CD4-positive, alpha-beta T cell (primary cell): Measurements from ENCODE around the gene PDE4B. TPM values are rescaled to one million over a fixed set of nuclear protein-coding genes. Genes with fewer than 3 reads are reported as not detected.

ENCODE experiments used
- ATAC-seq: fragments of 200-7000 bp; cut with Tn5 transposase; one replicate; pipeline ENCODE4 v1.10.0; 2022; ENCODE audit warnings: mild to moderate bottlenecking; ENCODE audit not compliant: poor library complexity
- CTCF ChIA-PET: fragments of 350-600 bp; sonication (Branson Sonifier 250); formaldehyde crosslinking; loops from one replicate; lab custom pipeline; 2021; ENCODE audit warnings: antibody characterized with exemption, inconsistent platforms; lab: Charles Lee
- POLR2A ChIA-PET: fragments of 350-600 bp; sonication (Branson Sonifier 250); formaldehyde crosslinking; loops from one replicate; lab custom pipeline; 2021; ENCODE audit warnings: antibody characterized with exemption, inconsistent platforms; lab: Charles Lee
- DNase-seq, 14 experiments: peaks; one replicate each; pipeline ENCODE4 v3.0.0-alpha.2; 2013 to 2020; ENCODE audit warnings: mixed read lengths in 2 of 14
- H3K27ac ChIP-seq, 2 donors: one replicate each; pipeline versions ENCODE4 v1.5.1 to v1.7.0; 2013; ENCODE audit warnings: low read length in 2 of 2, low read depth in 1 of 2, mild to moderate bottlenecking in 1 of 2
- H3K27me3 ChIP-seq, 2 experiments: 1 replicate in 1 of 2; 2 replicates in 1 of 2; pipeline versions ENCODE4 v1.6.1 to v1.7.0; 2013; ENCODE audit warnings: low read length in 2 of 2, control low read depth in 1 of 2, mild to moderate bottlenecking in 1 of 2, moderate library complexity in 1 of 2; ENCODE audit not compliant: insufficient read depth in 2 of 2, control insufficient read depth in 1 of 2
- H3K36me3 ChIP-seq: one replicate; pipeline ENCODE4 v1.6.1; 2013; ENCODE audit warnings: low read length, control low read depth; ENCODE audit not compliant: insufficient read depth
- H3K4me1 ChIP-seq: one replicate; pipeline ENCODE4 v1.6.1; 2013; ENCODE audit warnings: low read length, control low read depth; ENCODE audit not compliant: insufficient read depth
- H3K4me3 ChIP-seq: one replicate; pipeline ENCODE4 v1.5.1; 2013; ENCODE audit warnings: mild to moderate bottlenecking, low read length, moderate library complexity
- H3K9me3 ChIP-seq, 2 experiments: 1 replicate in 1 of 2; 2 replicates in 1 of 2; pipeline versions ENCODE4 v1.6.1 to v1.7.0; 2013; ENCODE audit warnings: low read length in 2 of 2, mild to moderate bottlenecking in 2 of 2, control low read depth in 1 of 2, moderate library complexity in 1 of 2; ENCODE audit not compliant: control insufficient read depth in 1 of 2, insufficient read depth in 1 of 2
- H3K27ac Mint-ChIP-seq: one replicate; pipeline ENCODE4 v1.8.0; 2020; ENCODE audit warnings: mixed read lengths
- H3K27me3 Mint-ChIP-seq: one replicate; pipeline ENCODE4 v1.8.0; 2021; ENCODE audit warnings: mixed read lengths
- H3K36me3 Mint-ChIP-seq: one replicate; pipeline ENCODE4 v1.8.0; 2021; ENCODE audit warnings: low read depth, mixed read lengths
- H3K4me1 Mint-ChIP-seq: one replicate; pipeline ENCODE4 v1.8.0; 2021; ENCODE audit warnings: low read depth, mixed read lengths
- H3K4me3 Mint-ChIP-seq: one replicate; pipeline ENCODE4 v1.8.0; 2020; ENCODE audit warnings: mild to moderate bottlenecking, mixed read lengths
- H3K9me3 Mint-ChIP-seq: one replicate; pipeline ENCODE4 v1.8.0; 2020; ENCODE audit warnings: mixed read lengths
- CTCF ChIP-seq: fragments of 200-600 bp; IDR thresholded peaks from one replicate; pipeline ENCODE4 v1.8.0; 2022; ENCODE audit warnings: antibody characterized with exemption, mild to moderate bottlenecking
- intact Hi-C, 2 experiments: fragments of 100-400 bp; cut with DNase I in 1 of 2; cut with micrococcal nuclease in 1 of 2; formaldehyde crosslinking; loops; one replicate each; pipeline versions ENCODE4 v1.15.1 to v1.9.0; 2023 to 2025; cut with DNase I, micrococcal nuclease
- total RNA-seq, 174 experiments: library from RNA in 2 of 174; stranded (reverse) in 2 of 174; gene quantifications; one replicate each; pipeline ENCODE4 v1.2.3 and lab custom pipeline; 2021 to 2026

PDE4B gene
- total RNA-seq, 2 experiments from 2014 or later, result 155 to 159 TPM

DNA sequence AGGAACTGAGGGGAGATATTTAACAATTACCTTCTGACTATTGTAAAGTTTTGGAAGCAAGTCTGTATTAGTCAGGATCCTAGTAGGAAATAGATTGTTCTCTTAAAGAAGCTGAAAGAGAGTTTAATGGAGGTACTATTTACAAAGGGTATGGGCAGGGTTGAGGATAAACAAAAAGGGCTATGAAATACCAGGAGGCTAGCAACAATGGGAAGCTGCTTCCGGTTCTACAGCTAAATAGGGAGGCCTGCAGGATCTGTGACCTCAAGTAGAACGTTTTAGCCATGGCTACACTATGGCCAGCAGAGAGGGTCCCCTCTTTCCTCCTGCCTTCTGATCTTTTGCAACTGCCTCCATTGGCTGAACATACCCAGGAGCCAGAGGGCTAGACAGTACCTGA, 117.7 kb downstream of the PDE4B start:
- ChIA-PET CTCF (no interaction called here), POLR2A (no interaction called here)
- no peak for ATAC-seq
- Mint-ChIP-seq H3K27me3 (peaks cover 13% of the 10 kb centered on the region), H3K4me3 (no peak overlapping the region), H3K9me3 (no peaks in the 10 kb centered on the region), H3K4me1 (no peaks in the 10 kb centered on the region), H3K36me3 (no peaks in the 10 kb centered on the region), H3K27ac (no peak overlapping the region)
- Histone ChIP-seq H3K4me1 (no peaks in the 10 kb centered on the region), H3K36me3 (no peaks in the 10 kb centered on the region), H3K27ac (no peak overlapping the region), H3K9me3 (no peaks in the 10 kb centered on the region), H3K27me3 (peaks cover 0 to 14% of the 10 kb centered on the region in 2 experiments), H3K4me3 (no peak overlapping the region)
- intact Hi-C loops, result no loop called here
- DNase-seq, result no peak
- no peak for TF ChIP-seq CTCF

DNA sequence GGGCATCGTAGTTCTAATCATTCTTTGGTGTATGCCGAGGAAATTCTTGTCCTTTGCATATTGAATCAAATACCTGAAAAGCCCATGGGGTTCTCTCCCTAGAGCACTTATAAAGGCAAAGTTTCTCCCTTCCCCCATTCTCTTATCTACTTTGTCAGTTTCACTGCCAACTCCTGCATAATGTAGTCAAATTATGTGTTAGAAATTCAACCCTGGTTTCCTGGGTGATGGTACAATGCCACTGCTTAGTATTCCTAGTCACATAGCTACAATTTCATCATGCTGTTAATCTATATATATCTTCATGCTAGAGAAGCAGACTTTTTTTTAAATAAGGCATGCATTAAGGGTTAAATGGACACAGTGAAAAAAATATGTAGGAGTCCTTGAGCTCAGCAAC, 119.0 kb downstream of the PDE4B start:
- no peak for TF ChIP-seq CTCF
- DNase-seq (no peak), ATAC-seq (no peak)
- H3K4me1 ChIP-seq, result no peaks in the 10 kb centered on the region
- H3K27ac Mint-ChIP-seq, result no peak overlapping the region
- no peaks in the 10 kb centered on the region for H3K4me1 Mint-ChIP-seq
- intact Hi-C loops, result no loop called here
- no peaks in the 10 kb centered on the region for H3K36me3 Mint-ChIP-seq
- no peak overlapping the region for H3K4me3 Mint-ChIP-seq
- H3K4me3 ChIP-seq, result no peak overlapping the region
- no peaks in the 10 kb centered on the region for H3K9me3 Mint-ChIP-seq
- H3K36me3 ChIP-seq, result no peaks in the 10 kb centered on the region
- POLR2A ChIA-PET, result no interaction called here
- no peaks in the 10 kb centered on the region for H3K9me3 ChIP-seq
- H3K27ac ChIP-seq, result no peak overlapping the region
- H3K27me3 Mint-ChIP-seq, result peaks cover 8% of the 10 kb centered on the region
- CTCF ChIA-PET, result no interaction called here
- H3K27me3 ChIP-seq, result peaks cover 0 to 14% of the 10 kb centered on the region in 2 experiments

DNA sequence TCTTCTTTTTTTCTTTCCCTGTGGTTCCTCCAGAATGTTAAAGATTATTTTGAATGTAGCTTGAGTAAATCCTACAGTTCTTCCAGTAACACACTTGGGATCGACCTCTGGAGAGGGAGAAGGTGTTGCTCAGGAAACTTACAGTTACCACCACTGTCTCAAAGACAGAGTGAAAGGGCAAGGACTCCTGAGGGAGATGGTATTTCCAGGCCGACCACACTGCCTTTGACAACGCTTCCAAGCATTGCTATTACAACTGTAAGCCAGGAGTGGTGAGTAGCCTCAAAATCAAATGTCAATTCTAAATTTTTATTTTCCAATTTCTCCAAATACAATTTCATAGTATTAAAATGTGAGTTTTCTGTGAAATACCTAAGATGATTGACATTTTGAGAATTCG, 125.9 kb downstream of the PDE4B start:
- no peaks in the 10 kb centered on the region for H3K9me3 Mint-ChIP-seq
- no peak overlapping the region for H3K4me3 Mint-ChIP-seq
- Histone ChIP-seq H3K27ac (no peak overlapping the region), H3K4me3 (no peak overlapping the region), H3K4me1 (no peaks in the 10 kb centered on the region), H3K36me3 (no peaks in the 10 kb centered on the region), H3K27me3 (no peaks in the 10 kb centered on the region), H3K9me3 (no peaks in the 10 kb centered on the region)
- DNase-seq, result no peak
- no peaks in the 10 kb centered on the region for H3K4me1 Mint-ChIP-seq
- CTCF ChIA-PET, result no interaction called here
- H3K27me3 Mint-ChIP-seq, result no peaks in the 10 kb centered on the region
- intact Hi-C loops, result no loop called here
- no peak overlapping the region for H3K27ac Mint-ChIP-seq
- no peak for TF ChIP-seq CTCF
- POLR2A ChIA-PET, result no interaction called here
- ATAC-seq, result no peak
- no peaks in the 10 kb centered on the region for H3K36me3 Mint-ChIP-seq
